Mucosa of rectum (tissue), 2 donors: ENCODE measurements around the gene ENO2.
A peak's percentile ranks its signal among the peaks of the same experiment; 100 is the strongest.
"Not testable (repeated sequence)": the region's sequence is repeated elsewhere in the genome, so short reads cannot be mapped to it uniquely, and the experiment has no call there.

Source experiments
- H3K27ac ChIP-seq, 2 donors: one replicate each; pipeline ENCODE4 v1.7.0; 2013; ENCODE audit warnings: inconsistent platforms in 2 of 2, low read depth in 2 of 2, low read length in 2 of 2
- H3K27me3 ChIP-seq, 2 donors: one replicate each; pipeline ENCODE4 v1.7.0; 2013; ENCODE audit warnings: low read length in 2 of 2; ENCODE audit not compliant: control insufficient read depth in 2 of 2, insufficient read depth in 2 of 2
- H3K36me3 ChIP-seq, 2 donors: one replicate each; pipeline ENCODE4 v1.7.0; 2013; ENCODE audit warnings: low read length in 2 of 2; ENCODE audit not compliant: control insufficient read depth in 2 of 2, insufficient read depth in 2 of 2
- H3K4me1 ChIP-seq, 2 donors: one replicate each; pipeline ENCODE4 v1.7.0; 2013; ENCODE audit warnings: low read length in 2 of 2, mild to moderate bottlenecking in 1 of 2; ENCODE audit not compliant: control insufficient read depth in 2 of 2, insufficient read depth in 2 of 2
- H3K4me3 ChIP-seq, 2 donors: one replicate each; pipeline ENCODE4 v1.7.0; 2013; ENCODE audit warnings: low read length in 2 of 2
- H3K9ac ChIP-seq, 2 donors: one replicate each; pipeline ENCODE4 v1.7.0; 2013; ENCODE audit warnings: low read length in 2 of 2, low read depth in 1 of 2, mild to moderate bottlenecking in 1 of 2
- H3K9me3 ChIP-seq, 2 donors: one replicate each; pipeline ENCODE4 v1.7.0; 2013; ENCODE audit warnings: low read length in 2 of 2; ENCODE audit not compliant: control insufficient read depth in 2 of 2
- donor health status: healthy.
- donor health status: Normal muscosa, but diverticular disease.

Gene ENO2

GRCh38 chr12:6871052-6871957 is 43.1 kb upstream of the ENO2 start:
- Histone ChIP-seq H3K9ac (peak overlapping the region; percentile 88 to 96), H3K27ac (peak overlapping the region; percentile 85 to 90), H3K9me3 (no peaks in the 10 kb centered on the region), H3K27me3 (no peaks in the 10 kb centered on the region), H3K4me1 (peaks cover 47 to 55% of the 10 kb centered on the region in 2 donors), H3K36me3 (peaks cover 19 to 20% of the 10 kb centered on the region in 2 donors), H3K4me3 (peak overlapping the region; percentile 83 to 94)

GRCh38 chr12:6872073-6873048 is 42.0 kb upstream of the ENO2 start:
- Histone ChIP-seq H3K9ac (peak overlapping the region; percentile 88 to 96), H3K4me1 (peaks cover 42 to 47% of the 10 kb centered on the region in 2 donors), H3K27ac (peak overlapping the region; percentile 85 to 90), H3K9me3 (no peaks in the 10 kb centered on the region), H3K27me3 (no peaks in the 10 kb centered on the region), H3K4me3 (peak overlapping the region; percentile 83 to 94), H3K36me3 (peaks cover 19 to 20% of the 10 kb centered on the region in 2 donors)

- peak within 1 kb of the TSS; percentile 88 to 96 for H3K9ac ChIP-seq
- peaks cover 36 to 44% of the 10 kb centered on the region in 2 donors for H3K4me1 ChIP-seq
- H3K36me3 ChIP-seq, result peaks cover 19 to 20% of the 10 kb centered on the region in 2 donors
- peak within 1 kb of the TSS; percentile 83 to 94 for H3K4me3 ChIP-seq
- no peaks in the 10 kb centered on the region for H3K27me3 ChIP-seq
- H3K9me3 ChIP-seq, result no peaks in the 10 kb centered on the region
- peak within 1 kb of the TSS; percentile 85 to 90 for H3K27ac ChIP-seq
These were observed 41.0 kb upstream of the ENO2 start, which contains the start of gene SPSB2 for GRCh38 chr12:6873094-6874014. TSS of gene SPSB2 (minus strand) at chr12:6873303. CDS start at chr12:6872901, 402 bp downstream.

- peak overlapping the region; percentile 83 to 94 for H3K4me3 ChIP-seq
- peak overlapping the region; percentile 78 to 90 for H3K27ac ChIP-seq
- peak overlapping the region; percentile 74 to 76 for H3K9ac ChIP-seq
- H3K4me1 ChIP-seq, result peaks cover 30 to 38% of the 10 kb centered on the region in 2 donors
- not testable (repeated sequence) for H3K9me3 ChIP-seq, H3K27me3 ChIP-seq
- peaks cover 19 to 20% of the 10 kb centered on the region in 2 donors for H3K36me3 ChIP-seq
These were observed 40.4 kb upstream of the ENO2 start for GRCh38 chr12:6874015-6874368.

GRCh38 chr12:6879824-6880223 is 34.6 kb upstream of the ENO2 start:
- not testable (repeated sequence) for H3K4me3 ChIP-seq, H3K9me3 ChIP-seq, H3K27ac ChIP-seq, H3K36me3 ChIP-seq, H3K27me3 ChIP-seq, H3K9ac ChIP-seq, H3K4me1 ChIP-seq

GRCh38 chr12:6883252-6883651 is 31.1 kb upstream of the ENO2 start:
- Histone ChIP-seq H3K4me3 (no peak overlapping the region), H3K27me3 (no peaks in the 10 kb centered on the region), H3K9ac (no peak overlapping the region), H3K9me3 (no peaks in the 10 kb centered on the region), H3K27ac (no peak overlapping the region), H3K36me3 (peaks cover 0 to 4% of the 10 kb centered on the region in 2 donors), H3K4me1 (peaks cover 0 to 10% of the 10 kb centered on the region in 2 donors)

GRCh38 chr12:6883683-6884082 is 30.7 kb upstream of the ENO2 start:
- Histone ChIP-seq H3K9me3 (no peaks in the 10 kb centered on the region), H3K27me3 (no peaks in the 10 kb centered on the region), H3K4me1 (peaks cover 0 to 10% of the 10 kb centered on the region in 2 donors), H3K4me3 (no peak overlapping the region), H3K27ac (no peak overlapping the region), H3K36me3 (peaks cover 0 to 4% of the 10 kb centered on the region in 2 donors), H3K9ac (no peak overlapping the region)

- Histone ChIP-seq H3K36me3 (peaks cover 0 to 4% of the 10 kb centered on the region in 2 donors), H3K9ac (no peak overlapping the region), H3K4me1 (peaks cover 0 to 10% of the 10 kb centered on the region in 2 donors), H3K9me3 (no peaks in the 10 kb centered on the region), H3K27me3 (no peaks in the 10 kb centered on the region), H3K4me3 (no peak overlapping the region), H3K27ac (no peak overlapping the region)
These were observed 29.8 kb upstream of the ENO2 start for GRCh38 chr12:6884539-6884938.

GRCh38 chr12:6886206-6886999 is 28.0 kb upstream of the ENO2 start:
- not testable (repeated sequence) for H3K9ac ChIP-seq

More at GRCh38 chr12:6886206-6886999, 28.0 kb upstream of the ENO2 start:
- H3K27ac ChIP-seq, H3K4me3 ChIP-seq, H3K9me3 ChIP-seq, H3K36me3 ChIP-seq, H3K27me3 ChIP-seq, H3K4me1 ChIP-seq: not testable (repeated sequence)
